Uterus (tissue), 4 donors: Measurements from ENCODE around the gene RIPOR3. TPM values are rescaled to one million over a fixed set of nuclear protein-coding genes. Genes with fewer than 3 reads are reported as not detected.
A peak's percentile ranks its signal among the peaks of the same experiment; 100 is the strongest.

Experiments
- DNase-seq, 2 donors: peaks; one replicate each; pipeline ENCODE4 v3.0.0-alpha.2; 2019 to 2020
- H3K27ac ChIP-seq, 2 donors: fragments of 200-600 bp; sonication (generic); 1 replicate in 1 of 2; 2 replicates in 1 of 2; pipeline ENCODE4 v1.5.1; 2016 to 2018
- H3K27me3 ChIP-seq, 2 donors: fragments of 200-600 bp; sonication (generic); one replicate each; pipeline ENCODE4 v1.5.1; 2018 to 2019; ENCODE audit warnings: control low read depth in 1 of 2
- H3K36me3 ChIP-seq, 2 donors: fragments of 200-600 bp; sonication (generic); one replicate each; pipeline ENCODE4 v1.5.1; 2019; ENCODE audit warnings: control low read depth in 1 of 2
- H3K4me1 ChIP-seq, 2 donors: fragments of 200-600 bp; sonication (generic); one replicate each; pipeline ENCODE4 v1.5.1; 2018 to 2019; ENCODE audit warnings: control low read depth in 1 of 2
- H3K4me3 ChIP-seq, 2 donors: fragments of 200-600 bp; sonication (generic); 1 replicate in 1 of 2; 2 replicates in 1 of 2; pipeline ENCODE4 v1.5.1; 2018 to 2019; ENCODE audit warnings: mild to moderate bottlenecking in 1 of 2
- H3K9me3 ChIP-seq, 2 donors: fragments of 200-600 bp; sonication (generic); one replicate each; pipeline ENCODE4 v1.5.1; 2019; ENCODE audit warnings: control low read depth in 1 of 2
- CTCF ChIP-seq, 4 experiments: fragments of 200-600 bp in 2 of 4; fragments of 450-650 bp in 2 of 4; sonication (generic) in 2 of 4; IDR thresholded peaks; one replicate each; pipeline ENCODE4 v1.5.1; 2016 to 2019; ENCODE audit warnings: antibody characterized with exemption in 4 of 4, mild to moderate bottlenecking in 2 of 4, moderate library complexity in 1 of 4
- POLR2A ChIP-seq, 2 donors: fragments of 450-650 bp; IDR thresholded peaks; one replicate each; pipeline ENCODE4 v1.6.1; 2016; ENCODE audit warnings: antibody characterized with exemption in 2 of 2, mild to moderate bottlenecking in 1 of 2, moderate library complexity in 1 of 2
- intact Hi-C: fragments of 100-400 bp; cut with DNase I; formaldehyde crosslinking; loops from one replicate; pipeline ENCODE4 v1.15.1; 2023; ENCODE audit warnings: low total_unique reads
- total RNA-seq, 4 donors: library from RNA; depleted of rRNA in 3 of 4; stranded (reverse); fragments of >200 nt in 3 of 4; gene quantifications; one replicate each; pipeline versions ENCODE4 v1.1.0 to v1.2.4, GENCODE V29; 2014 to 2023
- donor health status: DM: yes; HTN: yes; CAD: no.

Gene RIPOR3
- total RNA-seq, 4 donors from 2014 or later, result 9.1 to 85.4 (median 17.8) TPM

GRCh38 chr20:50591233-50591852, 100.0 kb downstream of the RIPOR3 start:
- no peak for TF ChIP-seq CTCF (IDR thresholded peaks at IDR 0.05)
- TF ChIP-seq POLR2A (IDR thresholded peaks at IDR 0.05), result no peak
- DNase-seq, result no peak
- Histone ChIP-seq H3K36me3 (no peaks in the 10 kb centered on the region), H3K4me1 (peaks cover 10 to 11% of the 10 kb centered on the region in 2 donors), H3K9me3 (no peaks in the 10 kb centered on the region), H3K4me3 (no peak overlapping the region), H3K27me3 (no peaks in the 10 kb centered on the region), H3K27ac (no peak overlapping the region)
- intact Hi-C loops, result no loop called here

- H3K9me3 ChIP-seq, result no peaks in the 10 kb centered on the region
- H3K36me3 ChIP-seq, result no peaks in the 10 kb centered on the region
- no peak for TF ChIP-seq POLR2A (IDR thresholded peaks at IDR 0.05)
- TF ChIP-seq CTCF (IDR thresholded peaks at IDR 0.05), result no peak
- H3K27me3 ChIP-seq, result no peaks in the 10 kb centered on the region
- no peak overlapping the region for H3K4me3 ChIP-seq
- no peak overlapping the region for H3K27ac ChIP-seq
- peaks cover 10 to 11% of the 10 kb centered on the region in 2 donors for H3K4me1 ChIP-seq
- intact Hi-C loops, result no loop called here
- no peak for DNase-seq
Observed at GRCh38 chr20:50590348-50590664, 101.0 kb downstream of the RIPOR3 start.

- TF ChIP-seq CTCF (IDR thresholded peaks at IDR 0.05) (no peak), POLR2A (IDR thresholded peaks at IDR 0.05) (no peak)
- DNase-seq, result no peak
- intact Hi-C loops, result no loop called here
- Histone ChIP-seq H3K4me3 (no peak overlapping the region), H3K27me3 (no peaks in the 10 kb centered on the region), H3K4me1 (peaks cover 10 to 11% of the 10 kb centered on the region in 2 donors), H3K36me3 (no peaks in the 10 kb centered on the region), H3K27ac (no peak overlapping the region), H3K9me3 (no peaks in the 10 kb centered on the region)
Observed at GRCh38 chr20:50589548-50590347, 101.6 kb downstream of the RIPOR3 start.

GRCh38 chr20:50588034-50588736, 103.2 kb downstream of the RIPOR3 start:
- no peak for TF ChIP-seq POLR2A (IDR thresholded peaks at IDR 0.05)
- peak; percentile 64 to 80 (median 73) for TF ChIP-seq CTCF (IDR thresholded peaks at IDR 0.05)
- intact Hi-C loops, result no loop called here
- no peaks in the 10 kb centered on the region for H3K27me3 ChIP-seq
- no peak overlapping the region for H3K4me3 ChIP-seq
- H3K36me3 ChIP-seq, result no peaks in the 10 kb centered on the region
- peak overlapping the region in 1 of 2 donors; percentile 9 for H3K27ac ChIP-seq
- no peaks in the 10 kb centered on the region for H3K9me3 ChIP-seq
- peak; percentile 67 to 69 for DNase-seq
- H3K4me1 ChIP-seq, result peaks cover 10 to 11% of the 10 kb centered on the region in 2 donors
